Naive thymus-derived CD4-positive, alpha-beta T cell (primary cell): Measurements from ENCODE around the gene CREG1. TPM values are rescaled to one million over a fixed set of nuclear protein-coding genes. Genes with fewer than 3 reads are reported as not detected.

Source experiments
- ATAC-seq: fragments of 150-1000 bp; cut with Tn5 transposase; 2 replicates; pipeline ENCODE4 v1.10.0; 2021; ENCODE audit warnings: mild to moderate bottlenecking, moderate library complexity
- CTCF ChIA-PET: fragments of 350-600 bp; sonication (Branson Sonifier 250); formaldehyde crosslinking; loops from one replicate; lab custom pipeline; 2021; ENCODE audit warnings: antibody characterized with exemption; lab: Charles Lee
- POLR2A ChIA-PET: fragments of 350-600 bp; sonication (Branson Sonifier 250); formaldehyde crosslinking; loops from one replicate; lab custom pipeline; 2021; ENCODE audit warnings: antibody characterized with exemption, inconsistent platforms; lab: Charles Lee
- DNase-seq, 9 donors: peaks; one replicate each; pipeline versions ENCODE4 v3.0.0 to v3.0.0-alpha.2; 2020 to 2022; ENCODE audit warnings: mixed read lengths in 1 of 9
- H3K27ac ChIP-seq: one replicate; pipeline ENCODE4 v1.7.0; 2013; ENCODE audit warnings: mild to moderate bottlenecking, low read depth, low read length, moderate library complexity
- H3K27me3 ChIP-seq, 2 donors: one replicate each; pipeline ENCODE4 v1.7.0; 2013; ENCODE audit warnings: low read length in 2 of 2, mild to moderate bottlenecking in 2 of 2, moderate library complexity in 2 of 2; ENCODE audit not compliant: control insufficient read depth in 2 of 2, insufficient read depth in 2 of 2
- H3K36me3 ChIP-seq, 3 experiments: 1 replicate in 2 of 3; 2 replicates in 1 of 3; pipeline ENCODE4 v1.7.0; 2013; ENCODE audit warnings: low read length in 3 of 3, mild to moderate bottlenecking in 3 of 3, moderate library complexity in 1 of 3; ENCODE audit not compliant: insufficient read depth in 3 of 3, control insufficient read depth in 2 of 3
- H3K4me1 ChIP-seq, 2 donors: one replicate each; pipeline ENCODE4 v1.7.0; 2013; ENCODE audit warnings: low read length in 2 of 2, mild to moderate bottlenecking in 2 of 2, moderate library complexity in 1 of 2; ENCODE audit not compliant: control insufficient read depth in 2 of 2, insufficient read depth in 2 of 2
- H3K4me3 ChIP-seq: 2 replicates; pipeline ENCODE4 v1.7.0; 2013; ENCODE audit warnings: mild to moderate bottlenecking, low read length
- H3K9me3 ChIP-seq, 3 experiments: 1 replicate in 2 of 3; 2 replicates in 1 of 3; pipeline ENCODE4 v1.7.0; 2013; ENCODE audit warnings: low read length in 3 of 3; ENCODE audit not compliant: control insufficient read depth in 2 of 3
- H3K27ac Mint-ChIP-seq, 9 donors: one replicate each; pipeline ENCODE4 v1.8.0; 2020 to 2022; ENCODE audit warnings: mixed read lengths in 9 of 9, mild to moderate bottlenecking in 8 of 9, moderate library complexity in 5 of 9, inconsistent platforms in 2 of 9
- H3K27me3 Mint-ChIP-seq, 5 donors: one replicate each; pipeline ENCODE4 v1.8.0; 2021 to 2022; ENCODE audit warnings: mixed read lengths in 5 of 5, mild to moderate bottlenecking in 1 of 5
- H3K36me3 Mint-ChIP-seq, 5 donors: one replicate each; pipeline ENCODE4 v1.8.0; 2020 to 2022; ENCODE audit warnings: mixed read lengths in 5 of 5, mild to moderate bottlenecking in 3 of 5, inconsistent platforms in 1 of 5
- H3K4me1 Mint-ChIP-seq, 7 donors: one replicate each; pipeline ENCODE4 v1.8.0; 2020 to 2022; ENCODE audit warnings: mixed read lengths in 7 of 7, mild to moderate bottlenecking in 3 of 7, inconsistent platforms in 1 of 7
- H3K4me3 Mint-ChIP-seq, 10 donors: one replicate each; pipeline ENCODE4 v1.8.0; 2020 to 2022; ENCODE audit warnings: mild to moderate bottlenecking in 10 of 10, mixed read lengths in 10 of 10, moderate library complexity in 6 of 10, inconsistent platforms in 2 of 10
- H3K9me3 Mint-ChIP-seq, 11 donors: one replicate each; pipeline ENCODE4 v1.8.0; 2020 to 2022; ENCODE audit warnings: mixed read lengths in 11 of 11, mild to moderate bottlenecking in 4 of 11, inconsistent platforms in 1 of 11, moderate library complexity in 1 of 11
- intact Hi-C, 2 donors: fragments of 100-400 bp; cut with micrococcal nuclease; formaldehyde crosslinking; loops; one replicate each; pipeline ENCODE4 v1.15.1; 2023
- polyA plus RNA-seq, 2 donors: library from polyadenylated mRNA; unstranded; fragments of 300-500 nt; fragmentation: Illumina TruSeq; gene quantifications; one replicate each; pipeline ENCODE4 v1.2.3, GENCODE V29; 2021
- total RNA-seq, 6 experiments: library from RNA in 5 of 6; stranded (reverse) in 5 of 6; gene quantifications; 1 replicate in 5 of 6; 2 replicates in 1 of 6; pipeline ENCODE4 v1.2.3 and lab custom pipeline; 2021 to 2026

Gene CREG1
- total and polyA plus RNA-seq, 7 experiments from 2014 or later: 10.6 to 40.6 (median 23.4) TPM

- POLR2A ChIA-PET: interaction anchor here (0.6 to 11.8 kb wide), 13 partner anchors 7 to 393 kb away, joined by 3 to 181 read pairs (median 5); partner anchors contain the start of gene CD247
- Histone ChIP-seq H3K4me3 (peak overlapping the region; percentile 8), H3K36me3 (peaks cover 4 to 61% (median 17%) of the 10 kb centered on the region in 3 experiments), H3K27ac (peak overlapping the region; percentile 96), H3K9me3 (no peaks in the 10 kb centered on the region), H3K27me3 (no peaks in the 10 kb centered on the region), H3K4me1 (peaks cover 55 to 99% of the 10 kb centered on the region in 2 donors)
- Mint-ChIP-seq H3K27me3 (no peaks in the 10 kb centered on the region), H3K27ac (peak overlapping the region; percentile 77 to 100 (median 94)), H3K36me3 (peaks cover 5 to 68% (median 30%) of the 10 kb centered on the region in 5 donors), H3K4me3 (peak overlapping the region; percentile 49 to 88 (median 68)), H3K4me1 (peaks cover 76 to 100% (median 98%) of the 10 kb centered on the region in 7 donors), H3K9me3 (no peaks in the 10 kb centered on the region)
- ATAC-seq (peak; percentile 76), DNase-seq (peak in 6 of 9 donors; percentile 51 to 74 (median 55))
- intact Hi-C loops: loop anchor here (1.0 kb wide), 2 partner anchors 11 to 19 kb away; partner anchors contain the start of gene CD247 (in 1 of the 2)
- CTCF ChIA-PET: interaction anchor here (0.7 to 1.9 kb wide), 9 partner anchors 8 to 58 kb away, joined by 3 to 8 read pairs (median 4); partner anchors contain the start of gene CD247
Measured at GRCh38 chr1:167499664-167500101, 53.9 kb downstream of the CREG1 start.

GRCh38 chr1:167499106-167499505, 54.5 kb downstream of the CREG1 start:
- POLR2A ChIA-PET: interaction anchor here (1.2 to 11.8 kb wide), 10 partner anchors 10 to 52 kb away, joined by 3 to 181 read pairs (median 6); partner anchors contain the start of gene CD247
- peaks cover 5 to 67% (median 25%) of the 10 kb centered on the region in 5 donors for H3K36me3 Mint-ChIP-seq
- Histone ChIP-seq H3K4me1 (peaks cover 60 to 99% of the 10 kb centered on the region in 2 donors), H3K36me3 (peaks cover 4 to 59% (median 17%) of the 10 kb centered on the region in 3 experiments), H3K27me3 (no peaks in the 10 kb centered on the region), H3K9me3 (no peaks in the 10 kb centered on the region), H3K4me3 (peak overlapping the region; percentile 8), H3K27ac (peak overlapping the region; percentile 96)
- H3K27ac Mint-ChIP-seq: peak overlapping the region; percentile 77 to 100 (median 94)
- no peaks in the 10 kb centered on the region for H3K27me3 Mint-ChIP-seq
- CTCF ChIA-PET: interaction anchor here (0.7 to 1.9 kb wide), 7 partner anchors 9 to 42 kb away, joined by 3 to 8 read pairs (median 3); partner anchors contain the start of gene CD247
- DNase-seq: no peak
- H3K4me3 Mint-ChIP-seq: peak overlapping the region; percentile 45 to 88 (median 68)
- no peaks in the 10 kb centered on the region for H3K9me3 Mint-ChIP-seq
- no peak for ATAC-seq
- peaks cover 76 to 100% (median 98%) of the 10 kb centered on the region in 7 donors for H3K4me1 Mint-ChIP-seq
- intact Hi-C loops: loop anchor here in 1 of 2 donors (1.0 kb wide), 1 partner anchor 19 kb away; the partner anchor contains the start of gene CD247

- H3K27ac Mint-ChIP-seq: peak overlapping the region in 8 of 9 donors; percentile 82 to 100 (median 94)
- Histone ChIP-seq H3K4me1 (peaks cover 63 to 99% of the 10 kb centered on the region in 2 donors), H3K4me3 (no peak overlapping the region), H3K27ac (peak overlapping the region; percentile 96), H3K36me3 (peaks cover 8 to 48% (median 21%) of the 10 kb centered on the region in 3 experiments), H3K9me3 (no peaks in the 10 kb centered on the region), H3K27me3 (no peaks in the 10 kb centered on the region)
- DNase-seq: no peak
- POLR2A ChIA-PET: interaction anchor here (0.8 to 11.8 kb wide), 13 partner anchors 8 to 56 kb away, joined by 3 to 181 read pairs (median 4); partner anchors contain the start of gene CD247
- no peaks in the 10 kb centered on the region for H3K9me3 Mint-ChIP-seq
- no peak for ATAC-seq
- H3K36me3 Mint-ChIP-seq: peaks cover 5 to 52% (median 13%) of the 10 kb centered on the region in 5 donors
- intact Hi-C loops: no loop called here
- H3K4me3 Mint-ChIP-seq: peak overlapping the region in 9 of 10 donors; percentile 12 to 88 (median 60)
- H3K4me1 Mint-ChIP-seq: peaks cover 72 to 100% (median 95%) of the 10 kb centered on the region in 7 donors
- CTCF ChIA-PET: interaction anchor here (0.5 to 0.8 kb wide), 2 partner anchors 33 to 53 kb away, joined by 3 read pairs; no protein-coding TSS in a partner anchor
- H3K27me3 Mint-ChIP-seq: no peaks in the 10 kb centered on the region
Measured at GRCh38 chr1:167496797-167497619, 56.6 kb downstream of the CREG1 start.

GRCh38 chr1:167493372-167493771, 60.2 kb downstream of the CREG1 start:
- peak overlapping the region; percentile 96 for H3K27ac ChIP-seq

GRCh38 chr1:167492481-167492910, 61.1 kb downstream of the CREG1 start:
- CTCF ChIA-PET: interaction anchor here (1.6 to 1.8 kb wide), 3 partner anchors 10 to 14 kb away, joined by 4 to 8 read pairs (median 7); no protein-coding TSS in a partner anchor
- DNase-seq (peak in 8 of 9 donors; percentile 46 to 95 (median 62)), ATAC-seq (peak; percentile 71)
- Histone ChIP-seq H3K36me3 (peaks cover 12 to 36% (median 13%) of the 10 kb centered on the region in 3 experiments), H3K27ac (peak overlapping the region; percentile 96), H3K4me1 (peaks cover 49 to 96% of the 10 kb centered on the region in 2 donors), H3K27me3 (no peaks in the 10 kb centered on the region), H3K9me3 (no peaks in the 10 kb centered on the region), H3K4me3 (peak overlapping the region; percentile 35)
- Mint-ChIP-seq H3K27ac (peak overlapping the region; percentile 84 to 100 (median 95)), H3K36me3 (peaks cover 0 to 40% (median 16%) of the 10 kb centered on the region in 5 donors), H3K4me3 (peak overlapping the region; percentile 75 to 88 (median 82)), H3K27me3 (no peaks in the 10 kb centered on the region), H3K9me3 (peaks cover 0 to 1% (median 0%) of the 10 kb centered on the region in 11 donors), H3K4me1 (peaks cover 71 to 100% (median 95%) of the 10 kb centered on the region in 7 donors)
- intact Hi-C loops: loop anchor here (1.0 to 5.0 kb wide), 7 partner anchors 8 to 46 kb away; partner anchors contain the start of gene CD247 (in 2 of the 2)
- POLR2A ChIA-PET: interaction anchor here (0.6 to 11.8 kb wide), 15 partner anchors 9 to 231 kb away, joined by 3 to 181 read pairs (median 8); partner anchors contain the start of gene CD247

More at GRCh38 chr1:167493372-167493771, 60.2 kb downstream of the CREG1 start:
- H3K9me3 Mint-ChIP-seq: peaks cover 0 to 1% (median 0%) of the 10 kb centered on the region in 11 donors
- H3K4me1 Mint-ChIP-seq: peaks cover 68 to 100% (median 95%) of the 10 kb centered on the region in 7 donors
- peaks cover 5 to 42% (median 18%) of the 10 kb centered on the region in 5 donors for H3K36me3 Mint-ChIP-seq
- H3K36me3 ChIP-seq: peaks cover 13 to 38% (median 13%) of the 10 kb centered on the region in 3 experiments
- peaks cover 49 to 96% of the 10 kb centered on the region in 2 donors for H3K4me1 ChIP-seq
- H3K27ac Mint-ChIP-seq: peak overlapping the region; percentile 84 to 100 (median 95)
- intact Hi-C loops: loop anchor here in 1 of 2 donors (2.0 to 5.0 kb wide), 3 partner anchors 37 to 47 kb away; no protein-coding TSS in a partner anchor
- H3K27me3 ChIP-seq: no peaks in the 10 kb centered on the region
- no peak for DNase-seq
- no peak for ATAC-seq
- CTCF ChIA-PET: interaction anchor here (1.6 to 1.8 kb wide), 3 partner anchors 9 to 15 kb away, joined by 4 to 8 read pairs (median 7); no protein-coding TSS in a partner anchor
- no peaks in the 10 kb centered on the region for H3K27me3 Mint-ChIP-seq
- H3K9me3 ChIP-seq: no peaks in the 10 kb centered on the region
- POLR2A ChIA-PET: interaction anchor here (1.3 to 11.8 kb wide), 14 partner anchors 8 to 55 kb away, joined by 3 to 181 read pairs (median 8); partner anchors contain the start of gene CD247
- peak overlapping the region; percentile 65 to 88 (median 82) for H3K4me3 Mint-ChIP-seq
- H3K4me3 ChIP-seq: peak overlapping the region; percentile 18
